Measurements from ENCODE around the gene NAA15. TPM values are rescaled to one million over a fixed set of nuclear protein-coding genes. Genes with fewer than 3 reads are reported as not detected.
A peak's percentile ranks its signal among the peaks of the same experiment; 100 is the strongest.

The NAA15 gene
- total RNA-seq, 1 donor from 2014 or later, result 33.1 TPM

DNA sequence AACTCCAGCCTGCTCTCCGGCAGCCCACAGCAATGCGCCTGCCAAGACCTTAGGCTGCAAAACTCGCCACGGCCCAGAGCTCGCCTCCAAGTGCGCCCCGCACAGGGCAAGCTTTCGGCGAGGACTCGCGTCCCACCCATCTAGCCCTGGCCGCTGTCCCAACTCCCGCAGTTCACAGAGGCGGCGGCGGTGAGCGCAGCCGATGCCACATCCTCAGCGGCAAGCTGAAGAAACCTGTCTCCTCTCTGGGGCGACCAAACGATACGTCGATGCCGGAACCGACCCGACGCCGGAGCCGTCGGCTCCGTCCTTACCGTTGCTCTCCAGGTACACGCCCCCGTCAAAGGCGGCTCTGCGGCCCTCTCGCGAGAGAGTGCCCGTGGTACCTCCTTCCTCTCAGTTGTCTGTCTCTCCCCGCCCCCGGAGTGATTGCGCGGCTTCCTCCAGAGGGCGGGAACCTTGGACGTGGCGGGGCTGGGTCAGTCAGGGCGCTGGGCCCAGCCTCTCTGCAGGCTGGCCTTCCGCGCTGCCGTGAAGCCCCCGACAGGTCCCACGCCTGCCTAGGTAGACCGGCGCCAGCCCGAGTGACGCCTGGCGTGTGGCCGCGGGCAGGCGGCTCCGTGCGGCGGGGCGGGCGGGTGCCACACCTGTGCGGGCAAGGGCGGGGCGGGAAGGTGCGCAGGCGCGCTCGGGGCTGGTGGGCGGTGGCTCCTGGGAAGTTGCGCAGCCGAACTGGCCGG lies 152.2 kb downstream of the NAA15 start:
- intact Hi-C loops (cut with micrococcal nuclease), result no loop called here
- Histone ChIP-seq H3K36me3 (peaks cover 4% of the 10 kb centered on the region), H3K4me3 (peak overlapping the region; percentile 92), H3K27me3 (ENCODE audit: low read depth) (no peaks in the 10 kb centered on the region), H3K27ac (replicated peaks) (peak overlapping the region; percentile 99), H3K4me1 (peaks cover 65% of the 10 kb centered on the region), H3K9me3 (replicated peaks) (no peaks in the 10 kb centered on the region)
- TF ChIP-seq, protein P1, sequence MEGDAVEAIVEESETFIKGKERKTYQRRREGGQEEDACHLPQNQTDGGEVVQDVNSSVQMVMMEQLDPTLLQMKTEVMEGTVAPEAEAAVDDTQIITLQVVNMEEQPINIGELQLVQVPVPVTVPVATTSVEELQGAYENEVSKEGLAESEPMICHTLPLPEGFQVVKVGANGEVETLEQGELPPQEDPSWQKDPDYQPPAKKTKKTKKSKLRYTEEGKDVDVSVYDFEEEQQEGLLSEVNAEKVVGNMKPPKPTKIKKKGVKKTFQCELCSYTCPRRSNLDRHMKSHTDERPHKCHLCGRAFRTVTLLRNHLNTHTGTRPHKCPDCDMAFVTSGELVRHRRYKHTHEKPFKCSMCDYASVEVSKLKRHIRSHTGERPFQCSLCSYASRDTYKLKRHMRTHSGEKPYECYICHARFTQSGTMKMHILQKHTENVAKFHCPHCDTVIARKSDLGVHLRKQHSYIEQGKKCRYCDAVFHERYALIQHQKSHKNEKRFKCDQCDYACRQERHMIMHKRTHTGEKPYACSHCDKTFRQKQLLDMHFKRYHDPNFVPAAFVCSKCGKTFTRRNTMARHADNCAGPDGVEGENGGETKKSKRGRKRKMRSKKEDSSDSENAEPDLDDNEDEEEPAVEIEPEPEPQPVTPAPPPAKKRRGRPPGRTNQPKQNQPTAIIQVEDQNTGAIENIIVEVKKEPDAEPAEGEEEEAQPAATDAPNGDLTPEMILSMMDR (IDR thresholded peaks at IDR 0.05; ENCODE audit: borderline replicate concordance), result no peak
- DNase-seq, result peak; percentile 98

DNA sequence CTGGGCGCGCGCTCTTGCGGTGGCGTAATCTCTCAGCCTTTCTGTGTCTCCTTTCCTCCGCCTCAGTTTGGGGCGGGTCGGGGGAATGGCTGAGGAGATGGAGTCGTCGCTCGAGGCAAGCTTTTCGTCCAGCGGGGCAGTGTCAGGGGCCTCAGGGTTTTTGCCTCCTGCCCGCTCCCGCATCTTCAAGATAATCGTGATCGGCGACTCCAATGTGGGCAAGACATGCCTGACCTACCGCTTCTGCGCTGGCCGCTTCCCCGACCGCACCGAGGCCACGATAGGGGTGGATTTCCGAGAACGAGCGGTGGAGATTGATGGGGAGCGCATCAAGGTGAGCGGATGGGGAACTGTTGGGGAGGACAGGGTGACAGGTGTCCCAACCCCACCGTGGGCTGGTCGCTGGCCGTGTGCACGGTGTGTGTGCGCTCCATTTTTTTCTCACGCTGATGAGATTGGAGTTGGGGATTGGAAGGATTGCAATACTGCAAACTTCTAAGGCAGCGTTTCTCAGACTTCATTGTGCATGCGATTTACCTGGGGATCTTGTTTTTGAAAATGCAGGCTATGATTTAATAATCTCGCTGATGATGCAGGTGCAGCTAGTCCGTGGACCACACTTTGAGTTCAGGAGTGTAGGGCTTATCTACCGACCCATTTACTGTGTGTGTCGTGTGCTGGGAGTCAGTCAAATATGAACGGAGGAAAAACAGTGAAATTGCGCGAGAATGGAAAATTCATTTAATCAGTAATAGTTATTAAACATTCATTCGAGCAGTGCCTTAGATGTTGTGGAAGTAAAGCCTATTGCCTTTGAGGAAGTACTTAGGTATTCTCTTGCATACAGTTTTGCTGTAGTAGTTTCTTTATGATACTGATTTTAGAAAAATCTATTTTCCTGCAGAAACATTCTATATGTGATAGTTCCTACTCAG lies 153.1 kb downstream of the NAA15 start, which contains the start of gene RAB33B:
Gene RAB33B (plus strand): TSS at position 11 of the 935 bp plus-strand sequence. CDS start 75 bp downstream, at position 86.
- no peak for DNase-seq
- no peaks in the 10 kb centered on the region for H3K27me3 ChIP-seq (ENCODE audit: low read depth)
- peaks cover 72% of the 10 kb centered on the region for H3K4me1 ChIP-seq
- intact Hi-C loops (cut with micrococcal nuclease), result no loop called here
- TF ChIP-seq, protein P1 (IDR thresholded peaks at IDR 0.05; ENCODE audit: borderline replicate concordance), result no peak
- peak within 1 kb of the TSS; percentile 92 for H3K4me3 ChIP-seq
- H3K27ac ChIP-seq (replicated peaks), result peak within 1 kb of the TSS; percentile 99
- peaks cover 4% of the 10 kb centered on the region for H3K36me3 ChIP-seq
- H3K9me3 ChIP-seq (replicated peaks), result no peaks in the 10 kb centered on the region

DNA sequence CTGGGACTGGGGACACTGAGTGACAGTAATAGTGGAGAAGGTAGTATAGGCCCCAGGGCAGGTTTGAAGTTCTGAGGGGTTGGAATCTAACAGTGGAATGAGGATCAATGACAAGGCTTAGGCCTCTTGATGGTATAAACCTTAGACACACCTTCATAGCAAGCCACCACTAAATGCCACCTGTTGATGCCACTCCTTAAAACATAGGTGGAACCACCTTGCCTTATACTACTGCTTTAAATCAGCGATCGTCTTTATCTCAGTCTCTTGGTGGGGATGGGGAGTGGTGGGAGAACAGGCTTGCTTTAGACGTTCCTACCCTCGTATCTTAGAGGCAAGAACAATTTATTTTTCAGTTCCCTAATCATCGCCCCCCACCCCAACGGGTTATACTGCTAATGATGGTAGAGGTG lies 153.8 kb downstream of the NAA15 start:
- TF ChIP-seq, protein P1 (IDR thresholded peaks at IDR 0.05; ENCODE audit: borderline replicate concordance), result no peak
- intact Hi-C loops (cut with micrococcal nuclease), result no loop called here
- Histone ChIP-seq H3K27me3 (ENCODE audit: low read depth) (no peaks in the 10 kb centered on the region), H3K4me3 (peak overlapping the region; percentile 92), H3K4me1 (peaks cover 75% of the 10 kb centered on the region), H3K27ac (replicated peaks) (peak overlapping the region; percentile 99), H3K36me3 (no peaks in the 10 kb centered on the region), H3K9me3 (replicated peaks) (no peaks in the 10 kb centered on the region)
- DNase-seq, result no peak

DNA sequence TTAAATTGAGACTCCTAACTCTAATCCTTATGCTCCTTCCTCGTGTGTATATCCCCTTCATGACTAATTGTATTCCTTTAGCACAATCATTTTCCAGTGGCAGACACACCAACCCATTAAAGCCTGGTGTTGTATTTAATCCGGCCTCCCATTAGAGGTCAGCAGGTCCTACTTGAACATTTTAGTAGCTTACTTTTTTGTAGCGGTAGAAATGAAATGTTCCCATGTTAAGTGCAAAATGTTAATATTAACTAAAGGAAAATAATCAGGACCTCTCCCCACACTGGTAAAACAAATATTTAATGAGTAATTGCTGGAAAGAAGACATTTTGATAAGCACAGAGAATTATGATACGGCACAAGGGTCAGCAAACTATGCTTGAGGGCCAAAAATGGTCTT lies 156.0 kb downstream of the NAA15 start:
- no peak overlapping the region for H3K4me3 ChIP-seq
- peaks cover 79% of the 10 kb centered on the region for H3K4me1 ChIP-seq
- DNase-seq, result no peak
- intact Hi-C loops (cut with micrococcal nuclease), result no loop called here
- H3K36me3 ChIP-seq, result no peaks in the 10 kb centered on the region
- no peaks in the 10 kb centered on the region for H3K27me3 ChIP-seq (ENCODE audit: low read depth)
- TF ChIP-seq, protein P1 (IDR thresholded peaks at IDR 0.05; ENCODE audit: borderline replicate concordance), result no peak
- H3K9me3 ChIP-seq (replicated peaks), result no peaks in the 10 kb centered on the region
- H3K27ac ChIP-seq (replicated peaks), result no peak overlapping the region

DNA sequence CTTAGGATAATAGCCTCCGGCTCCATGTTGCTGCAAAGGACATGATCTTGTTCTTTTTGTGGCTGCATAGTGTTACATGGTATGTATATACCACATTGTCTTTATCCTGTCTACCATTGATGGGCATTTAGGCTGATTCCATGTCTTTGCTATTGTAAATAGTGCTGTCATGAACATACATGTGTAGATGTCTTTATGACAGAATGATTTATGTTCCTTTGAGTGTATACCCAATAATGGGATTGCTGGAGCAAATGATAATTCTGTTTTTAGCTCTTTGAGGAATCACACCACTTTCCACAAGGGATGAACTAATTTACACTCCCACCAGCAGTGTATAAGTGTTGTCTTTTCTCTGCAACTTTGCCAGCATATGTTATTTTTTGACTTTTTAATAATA lies 157.2 kb downstream of the NAA15 start:
- H3K4me3 ChIP-seq, result no peak overlapping the region
- peaks cover 69% of the 10 kb centered on the region for H3K4me1 ChIP-seq
- TF ChIP-seq, protein P1 (IDR thresholded peaks at IDR 0.05; ENCODE audit: borderline replicate concordance), result no peak
- no peaks in the 10 kb centered on the region for H3K9me3 ChIP-seq (replicated peaks)
- no peak for DNase-seq
- H3K36me3 ChIP-seq, result peaks cover 7% of the 10 kb centered on the region
- no peak overlapping the region for H3K27ac ChIP-seq (replicated peaks)
- no peaks in the 10 kb centered on the region for H3K27me3 ChIP-seq (ENCODE audit: low read depth)
- intact Hi-C loops (cut with micrococcal nuclease), result no loop called here

All from left ventricle myocardium inferior (tissue), 1 donor.